Left lung (tissue), 10 donors: Measurements from ENCODE around the gene JAZF1. TPM values are rescaled to one million over a fixed set of nuclear protein-coding genes. Genes with fewer than 3 reads are reported as not detected.
A peak's percentile ranks its signal among the peaks of the same experiment; 100 is the strongest.

Source experiments
- ATAC-seq: fragments of 200-7000 bp; cut with Tn5 transposase; one replicate; pipeline ENCODE4 v1.9.1; 2020; ENCODE audit warnings: moderate library complexity
- DNase-seq, 4 donors: peaks; one replicate each; pipeline ENCODE4 v3.0.0-alpha.2; 2013 to 2020
- H3K27ac ChIP-seq, 2 donors: fragments of 200-600 bp; sonication (generic) in 1 of 2; one replicate each; pipeline versions ENCODE4 v1.5.0 to v1.8.0; 2020 to 2021
- H3K27me3 ChIP-seq, 2 donors: fragments of 200-600 bp; sonication (generic) in 1 of 2; one replicate each; pipeline versions ENCODE4 v1.5.0 to v1.8.0; 2020 to 2021
- H3K36me3 ChIP-seq, 2 donors: fragments of 200-600 bp; sonication (generic) in 1 of 2; one replicate each; pipeline versions ENCODE4 v1.5.0 to v1.8.0; 2020 to 2021
- H3K4me1 ChIP-seq, 2 donors: fragments of 200-600 bp; one replicate each; pipeline ENCODE4 v1.8.0; 2021
- H3K4me3 ChIP-seq, 2 donors: fragments of 200-600 bp; sonication (generic) in 1 of 2; one replicate each; pipeline versions ENCODE4 v1.5.0 to v1.8.0; 2020 to 2021; ENCODE audit warnings: mild to moderate bottlenecking in 1 of 2
- H3K9me3 ChIP-seq, 2 donors: fragments of 200-600 bp; sonication (generic) in 1 of 2; one replicate each; pipeline versions ENCODE4 v1.5.0 to v1.8.0; 2020 to 2021
- CTCF ChIP-seq, 2 donors: fragments of 200-600 bp; sonication (generic) in 1 of 2; IDR thresholded peaks; one replicate each; pipeline versions ENCODE4 v1.5.0 to v1.8.0; 2021; ENCODE audit warnings: antibody characterized with exemption in 2 of 2
- intact Hi-C, 2 donors: fragments of 100-400 bp; cut with DNase I; formaldehyde crosslinking; loops; one replicate each; pipeline versions ENCODE4 v1.11.2 to v1.14.2; 2022
- polyA plus RNA-seq, 6 donors: library from polyadenylated mRNA; unstranded; fragments of 120-200 nt; gene quantifications; one replicate each; pipeline ENCODE4 v1.2.1, GENCODE V29; 2013; ENCODE audit not compliant: insufficient read length in 6 of 6
- total RNA-seq, 2 donors: library from RNA; stranded (reverse); fragmentation: NEBNext Ultra II Directional; extraction: Animal tissue kit (Norgen Biotek cat#: 25700); gene quantifications; one replicate each; pipeline ENCODE4 v1.2.1, GENCODE V29; 2021
- donor health status: DM: no; HTN: yes; CAD: no.
- donor health status: DM: no; HTN: no; CAD: no.

Gene JAZF1
- total and polyA plus RNA-seq, 8 donors, result 11.1 to 18.2 (median 13.8) TPM

- no peaks in the 10 kb centered on the region for H3K36me3 ChIP-seq
Observed at GRCh38 chr7:28042721-28043120, 137.9 kb downstream of the JAZF1 start.

GRCh38 chr7:28041508-28042314 lies 138.9 kb downstream of the JAZF1 start:
- no peak overlapping the region for H3K4me3 ChIP-seq
- peaks cover 6 to 14% of the 10 kb centered on the region in 2 donors for H3K4me1 ChIP-seq
- H3K36me3 ChIP-seq, result no peaks in the 10 kb centered on the region
- H3K27ac ChIP-seq, result no peak overlapping the region
- DNase-seq, result no peak
- intact Hi-C loops, result no loop called here
- no peaks in the 10 kb centered on the region for H3K9me3 ChIP-seq
- no peak for ATAC-seq
- no peaks in the 10 kb centered on the region for H3K27me3 ChIP-seq
- no peak for TF ChIP-seq CTCF (IDR thresholded peaks at IDR 0.05)

More at GRCh38 chr7:28042721-28043120, 137.9 kb downstream of the JAZF1 start:
- Histone ChIP-seq H3K4me3 (no peak overlapping the region), H3K9me3 (no peaks in the 10 kb centered on the region), H3K27me3 (no peaks in the 10 kb centered on the region), H3K27ac (no peak overlapping the region), H3K4me1 (peaks cover 4% of the 10 kb centered on the region in 2 donors)
- TF ChIP-seq CTCF (IDR thresholded peaks at IDR 0.05), result no peak
- intact Hi-C loops, result no loop called here
- no peak for ATAC-seq
- no peak for DNase-seq

- intact Hi-C loops, result no loop called here
- Histone ChIP-seq H3K27ac (no peak overlapping the region), H3K9me3 (no peaks in the 10 kb centered on the region), H3K36me3 (no peaks in the 10 kb centered on the region), H3K4me1 (peaks cover 8 to 17% of the 10 kb centered on the region in 2 donors), H3K27me3 (no peaks in the 10 kb centered on the region), H3K4me3 (no peak overlapping the region)
- ATAC-seq (no peak), DNase-seq (no peak)
- TF ChIP-seq CTCF (IDR thresholded peaks at IDR 0.05), result no peak
Observed at GRCh38 chr7:28038175-28038797, 142.3 kb downstream of the JAZF1 start.

- no peak overlapping the region for H3K4me3 ChIP-seq
- H3K4me1 ChIP-seq, result peaks cover 8 to 17% of the 10 kb centered on the region in 2 donors
- H3K27me3 ChIP-seq, result no peaks in the 10 kb centered on the region
- no peaks in the 10 kb centered on the region for H3K36me3 ChIP-seq
- TF ChIP-seq CTCF (IDR thresholded peaks at IDR 0.05), result no peak
- H3K27ac ChIP-seq, result peak overlapping the region; percentile 8 to 65
- ATAC-seq (peak; percentile 87), DNase-seq (no peak)
- intact Hi-C loops, result no loop called here
- no peaks in the 10 kb centered on the region for H3K9me3 ChIP-seq
Observed at GRCh38 chr7:28037220-28038010, 143.2 kb downstream of the JAZF1 start.

GRCh38 chr7:28036696-28037095 lies 143.9 kb downstream of the JAZF1 start:
- Histone ChIP-seq H3K4me3 (no peak overlapping the region), H3K36me3 (no peaks in the 10 kb centered on the region), H3K27ac (peak overlapping the region; percentile 8 to 65), H3K27me3 (no peaks in the 10 kb centered on the region), H3K9me3 (no peaks in the 10 kb centered on the region), H3K4me1 (peaks cover 8 to 17% of the 10 kb centered on the region in 2 donors)
- ATAC-seq (peak; percentile 28), DNase-seq (no peak)
- intact Hi-C loops, result no loop called here
- no peak for TF ChIP-seq CTCF (IDR thresholded peaks at IDR 0.05)
